K562 treated with DMSO at 1 percent for 48 hours (cell line): Measurements from ENCODE around the gene RCAN3. TPM values are rescaled to one million over a fixed set of nuclear protein-coding genes. Genes with fewer than 3 reads are reported as not detected.

Experiments used
- total RNA-seq: library from RNA; unstranded; fragments of 300-600 nt; gene quantifications from 2 replicates; pipeline ENCODE4 v1.2.3, GENCODE V29; 2022; ENCODE audit warnings: low replicate concordance; ENCODE audit errors: extremely low read depth

Gene RCAN3
- not detected in 2 replicates for total RNA-seq

GRCh38 chr1:24502709-24503058 lies at the start of gene RCAN3:
TSS of gene RCAN3 (plus strand) at chr1:24502836. CDS start at chr1:24514373, 11,537 bp downstream.

GRCh38 chr1:24555591-24556413 lies 53.2 kb downstream of the RCAN3 start, which contains the start of gene NCMAP:
TSS of gene NCMAP (plus strand) at chr1:24556087. CDS start at chr1:24595431, 39,344 bp downstream.

Other genes with a start within 250 kb of the RCAN3 start
- not detected in 2 replicates for gene GRHL3, start 183.5 kb upstream of the RCAN3 start, total RNA-seq
- not detected in 2 replicates for gene STPG1, start 89.1 kb upstream of the RCAN3 start, total RNA-seq
- not detected in 2 replicates for gene NIPAL3, start 87.0 kb upstream of the RCAN3 start, total RNA-seq
- gene NCMAP, start 53.3 kb downstream of the RCAN3 start, total RNA-seq, result not detected in 2 replicates
- gene SRRM1, start 140.5 kb downstream of the RCAN3 start, total RNA-seq, result not detected in 2 replicates
- not detected in 2 replicates for gene CLIC4, start 242.6 kb downstream of the RCAN3 start, total RNA-seq